Glutamatergic neuron (in vitro differentiated cells): ENCODE results near the gene SYCE1. TPM values are rescaled to one million over a fixed set of nuclear protein-coding genes. Genes with fewer than 3 reads are reported as not detected.
"Not testable (repeated sequence)": the region's sequence is repeated elsewhere in the genome, so short reads cannot be mapped to it uniquely, and the experiment has no call there.

ENCODE experiments used
- DNase-seq: peaks from one replicate; pipeline ENCODE4 v3.0.0; 2022
- H3K27ac Mint-ChIP-seq: one replicate; pipeline ENCODE4 v1.8.0; 2020; ENCODE audit warnings: mild to moderate bottlenecking, mixed read lengths, inconsistent platforms; ENCODE audit not compliant: unreplicated experiment
- H3K27me3 Mint-ChIP-seq: one replicate; pipeline ENCODE4 v1.8.0; 2020; ENCODE audit warnings: mild to moderate bottlenecking, moderate library complexity, mixed read lengths, inconsistent platforms; ENCODE audit not compliant: unreplicated experiment
- H3K36me3 Mint-ChIP-seq: one replicate; pipeline ENCODE4 v1.8.0; 2020; ENCODE audit warnings: mild to moderate bottlenecking, mixed read lengths, inconsistent platforms; ENCODE audit not compliant: unreplicated experiment
- H3K4me1 Mint-ChIP-seq: one replicate; pipeline ENCODE4 v1.8.0; 2020; ENCODE audit warnings: mild to moderate bottlenecking, low read depth, mixed read lengths, inconsistent platforms; ENCODE audit not compliant: unreplicated experiment
- H3K4me3 Mint-ChIP-seq: one replicate; pipeline ENCODE4 v1.8.0; 2020; ENCODE audit warnings: mild to moderate bottlenecking, mixed read lengths, inconsistent platforms; ENCODE audit not compliant: unreplicated experiment
- H3K9me3 Mint-ChIP-seq: one replicate; pipeline ENCODE4 v1.8.0; 2020; ENCODE audit warnings: mild to moderate bottlenecking, moderate library complexity, mixed read lengths, inconsistent platforms; ENCODE audit not compliant: unreplicated experiment
- total RNA-seq: library from RNA; stranded (reverse); fragmentation: NEBNext Ultra II Directional; extraction: Animal tissue kit (Norgen Biotek cat#: 25700); gene quantifications from one replicate; pipeline ENCODE4 v1.2.1, GENCODE V29; 2021; ENCODE audit not compliant: unreplicated experiment
- TF ChIP-seq, protein P1 (sequence below): fragments of 200-600 bp; sonication (generic); IDR thresholded peaks from one replicate; pipeline ENCODE4 v1.5.0; 2021; ENCODE audit not compliant: partially characterized antibody, unreplicated experiment

Gene SYCE1
- total RNA-seq, 1 donor from 2014 or later: 0.78 TPM

DNA sequence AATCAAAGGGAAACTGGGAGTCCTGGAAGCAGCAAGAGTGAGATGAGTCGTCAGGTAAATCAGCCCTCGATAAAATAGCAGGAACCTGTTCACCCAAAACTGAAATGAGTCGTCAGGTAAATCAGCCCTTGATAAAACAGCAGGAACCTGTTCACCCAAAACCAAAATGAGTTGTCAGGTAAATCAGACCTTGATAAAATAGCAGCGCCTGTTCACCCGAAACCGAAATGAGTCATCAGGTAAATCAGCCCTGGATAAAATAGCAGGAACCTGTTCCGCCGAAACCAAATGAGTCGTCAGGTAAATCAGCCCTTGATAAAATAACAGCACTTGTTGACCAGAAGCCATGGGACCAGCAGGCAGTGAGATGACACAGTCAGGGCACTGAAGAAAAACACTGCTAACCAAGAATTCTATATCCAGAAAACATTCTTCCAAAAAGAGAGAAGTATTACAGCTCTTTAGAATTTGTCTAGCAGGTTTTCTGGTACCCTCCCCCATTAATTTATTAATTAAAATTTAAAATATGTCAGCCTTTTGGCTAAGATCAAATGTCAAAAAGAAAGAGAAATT lies 41.7 kb downstream of the SYCE1 start:
- Mint-ChIP-seq H3K27ac (no peak overlapping the region), H3K36me3 (peaks cover 10% of the 10 kb centered on the region), H3K27me3 (peaks cover 4% of the 10 kb centered on the region), H3K4me1 (no peaks in the 10 kb centered on the region), H3K9me3 (peaks cover 7% of the 10 kb centered on the region), H3K4me3 (no peak overlapping the region)
- DNase-seq: no peak
- TF ChIP-seq, protein P1, sequence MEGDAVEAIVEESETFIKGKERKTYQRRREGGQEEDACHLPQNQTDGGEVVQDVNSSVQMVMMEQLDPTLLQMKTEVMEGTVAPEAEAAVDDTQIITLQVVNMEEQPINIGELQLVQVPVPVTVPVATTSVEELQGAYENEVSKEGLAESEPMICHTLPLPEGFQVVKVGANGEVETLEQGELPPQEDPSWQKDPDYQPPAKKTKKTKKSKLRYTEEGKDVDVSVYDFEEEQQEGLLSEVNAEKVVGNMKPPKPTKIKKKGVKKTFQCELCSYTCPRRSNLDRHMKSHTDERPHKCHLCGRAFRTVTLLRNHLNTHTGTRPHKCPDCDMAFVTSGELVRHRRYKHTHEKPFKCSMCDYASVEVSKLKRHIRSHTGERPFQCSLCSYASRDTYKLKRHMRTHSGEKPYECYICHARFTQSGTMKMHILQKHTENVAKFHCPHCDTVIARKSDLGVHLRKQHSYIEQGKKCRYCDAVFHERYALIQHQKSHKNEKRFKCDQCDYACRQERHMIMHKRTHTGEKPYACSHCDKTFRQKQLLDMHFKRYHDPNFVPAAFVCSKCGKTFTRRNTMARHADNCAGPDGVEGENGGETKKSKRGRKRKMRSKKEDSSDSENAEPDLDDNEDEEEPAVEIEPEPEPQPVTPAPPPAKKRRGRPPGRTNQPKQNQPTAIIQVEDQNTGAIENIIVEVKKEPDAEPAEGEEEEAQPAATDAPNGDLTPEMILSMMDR: no peak

DNA sequence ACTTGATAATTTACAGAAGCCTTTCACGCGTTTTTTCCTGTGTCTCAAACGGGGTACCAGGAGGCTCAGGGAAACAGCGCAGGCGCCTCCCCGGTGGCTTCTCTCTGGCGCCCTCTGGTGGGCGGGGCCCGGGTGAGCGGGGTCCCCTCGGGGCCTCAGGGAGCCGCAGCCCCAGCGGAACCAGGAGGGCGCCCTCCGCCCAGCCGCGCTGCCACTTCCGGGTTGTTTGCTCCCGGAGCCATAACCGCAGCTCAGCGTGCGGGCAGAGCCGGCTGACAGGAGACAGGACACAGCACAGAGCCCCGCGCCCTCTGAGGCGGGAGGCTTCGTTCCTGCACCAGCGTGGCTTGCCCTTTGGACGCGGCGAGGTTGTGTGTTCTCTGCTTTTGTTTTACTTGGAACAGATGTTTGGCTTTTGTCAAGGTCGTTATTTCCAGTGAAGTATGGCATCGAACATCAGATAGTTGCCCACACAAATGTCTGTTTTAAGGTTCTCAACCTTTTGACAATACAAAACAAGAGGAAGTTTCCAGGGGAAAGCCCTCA lies 45.1 kb downstream of the SYCE1 start:
- H3K27ac Mint-ChIP-seq: no peak overlapping the region
- H3K4me3 Mint-ChIP-seq: peak overlapping the region; percentile 40
- no peaks in the 10 kb centered on the region for H3K27me3 Mint-ChIP-seq
- peaks cover 7% of the 10 kb centered on the region for H3K9me3 Mint-ChIP-seq
- no peaks in the 10 kb centered on the region for H3K4me1 Mint-ChIP-seq
- DNase-seq: peak; percentile 90
- TF ChIP-seq, protein P1: peak; percentile 89
- H3K36me3 Mint-ChIP-seq: peaks cover 16% of the 10 kb centered on the region

DNA sequence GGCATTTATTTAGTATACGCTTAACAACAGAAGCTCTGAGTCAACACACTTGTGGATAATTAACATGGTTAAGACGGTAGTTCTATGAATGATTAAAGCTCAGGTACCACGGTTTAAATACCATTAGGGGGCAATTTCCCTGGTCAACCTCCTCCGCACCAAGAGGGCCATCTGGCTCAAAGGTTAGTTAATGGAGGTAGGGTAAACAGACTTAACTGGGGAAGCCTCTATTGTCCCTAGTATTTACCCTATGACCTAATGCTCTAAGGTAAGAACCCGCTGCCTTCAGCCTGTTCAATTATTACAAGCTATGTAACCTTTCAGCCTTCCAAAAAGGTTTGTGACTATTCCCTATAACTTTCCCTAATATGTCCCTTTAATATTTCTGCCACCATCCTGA lies 46.9 kb downstream of the SYCE1 start:
- DNase-seq, H3K9me3 Mint-ChIP-seq, H3K27ac Mint-ChIP-seq, H3K27me3 Mint-ChIP-seq, H3K4me3 Mint-ChIP-seq, H3K4me1 Mint-ChIP-seq: not testable (repeated sequence)
- peaks cover 15% of the 10 kb centered on the region for H3K36me3 Mint-ChIP-seq

DNA sequence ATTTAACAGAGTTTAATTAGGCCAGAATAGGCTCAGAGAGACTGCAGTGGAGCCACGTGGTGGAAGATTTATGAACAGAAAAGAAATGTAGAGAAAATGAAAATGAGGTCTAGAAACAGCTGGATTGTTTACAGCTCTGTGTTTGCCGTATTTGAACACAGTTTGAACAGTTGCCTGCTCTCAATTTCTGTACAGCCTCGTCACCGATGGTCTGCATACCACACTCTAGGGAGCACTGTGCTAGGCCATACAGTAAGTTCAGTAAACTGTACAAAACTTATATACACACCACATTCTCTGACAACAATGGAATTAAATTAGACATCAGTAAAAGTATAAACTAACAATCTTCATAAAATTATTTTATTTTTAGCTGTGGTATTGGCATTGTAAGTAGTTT lies 49.3 kb downstream of the SYCE1 start:
- Mint-ChIP-seq H3K4me1 (no peaks in the 10 kb centered on the region), H3K36me3 (peaks cover 6% of the 10 kb centered on the region), H3K9me3 (peaks cover 6% of the 10 kb centered on the region), H3K27ac (no peak overlapping the region), H3K4me3 (no peak overlapping the region), H3K27me3 (peaks cover 3% of the 10 kb centered on the region)
- TF ChIP-seq, protein P1: no peak
- no peak for DNase-seq

DNA sequence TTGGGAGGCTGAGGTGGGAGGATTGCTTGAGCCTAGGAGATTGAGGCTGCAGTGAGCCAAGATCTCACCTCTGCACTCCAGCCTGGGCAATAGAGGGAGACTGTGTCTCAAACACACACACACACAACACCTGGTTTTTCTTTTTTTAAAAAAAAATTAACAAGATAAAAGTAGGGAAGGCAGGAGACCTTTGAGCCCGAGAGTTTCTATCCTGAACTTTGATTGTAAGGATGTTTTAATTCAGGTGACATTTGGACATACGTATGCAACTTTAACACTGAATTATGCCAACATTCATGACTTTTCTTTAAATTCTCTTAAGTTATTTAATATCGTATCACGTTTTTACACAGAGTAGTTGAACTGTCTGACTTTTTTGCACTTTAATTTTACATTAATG lies 49.9 kb downstream of the SYCE1 start:
- H3K27ac Mint-ChIP-seq: no peak overlapping the region
- H3K27me3 Mint-ChIP-seq: peaks cover 3% of the 10 kb centered on the region
- H3K36me3 Mint-ChIP-seq: peaks cover 6% of the 10 kb centered on the region
- H3K9me3 Mint-ChIP-seq: peaks cover 6% of the 10 kb centered on the region
- DNase-seq: no peak
- H3K4me3 Mint-ChIP-seq: no peak overlapping the region
- no peaks in the 10 kb centered on the region for H3K4me1 Mint-ChIP-seq
- TF ChIP-seq, protein P1: no peak
